ENCODE data around the gene SAP25.

Gene SAP25

GRCh38 chr7:100606313-100606712 lies 32.6 kb upstream of the SAP25 start:
- H3K4me2 ChIP-seq (ENCODE audit: low read length), result no peak overlapping the region
- no peaks in the 10 kb centered on the region for H3K27me3 ChIP-seq (ENCODE audit: control insufficient read depth, insufficient read depth, low read length)
- H3K9me3 ChIP-seq (replicated peaks; ENCODE audit: low read length), result no peaks in the 10 kb centered on the region

GRCh38 chr7:100604976-100605911 lies 31.5 kb upstream of the SAP25 start:
- no peaks in the 10 kb centered on the region for H3K9me3 ChIP-seq (replicated peaks; ENCODE audit: low read length)
- H3K9ac ChIP-seq (ENCODE audit: low read depth, low read length), result peak overlapping the region; percentile 82
- peaks cover 37% of the 10 kb centered on the region for H3K4me1 ChIP-seq (ENCODE audit: control insufficient read depth, insufficient read depth, low read length)
- H3K36me3 ChIP-seq (ENCODE audit: insufficient read depth, low read length), result peaks cover 3% of the 10 kb centered on the region
- H3K4me3 ChIP-seq (ENCODE audit: low read length), result peak overlapping the region; percentile 95
- H3K4me2 ChIP-seq (ENCODE audit: low read length), result peak overlapping the region; percentile 99
- H3K27me3 ChIP-seq (ENCODE audit: control insufficient read depth, insufficient read depth, low read length), result no peaks in the 10 kb centered on the region

More at GRCh38 chr7:100606313-100606712, 32.6 kb upstream of the SAP25 start:
- Histone ChIP-seq H3K36me3 (ENCODE audit: insufficient read depth, low read length) (peaks cover 3% of the 10 kb centered on the region), H3K4me3 (ENCODE audit: low read length) (no peak overlapping the region), H3K4me1 (ENCODE audit: control insufficient read depth, insufficient read depth, low read length) (peaks cover 37% of the 10 kb centered on the region), H3K9ac (ENCODE audit: low read depth, low read length) (no peak overlapping the region)

GRCh38 chr7:100604028-100604975 lies 30.6 kb upstream of the SAP25 start:
- H3K36me3 ChIP-seq (ENCODE audit: insufficient read depth, low read length), result peaks cover 3% of the 10 kb centered on the region
- H3K9me3 ChIP-seq (replicated peaks; ENCODE audit: low read length), result no peaks in the 10 kb centered on the region
- H3K27me3 ChIP-seq (ENCODE audit: control insufficient read depth, insufficient read depth, low read length), result no peaks in the 10 kb centered on the region
- H3K4me1 ChIP-seq (ENCODE audit: control insufficient read depth, insufficient read depth, low read length), result peaks cover 37% of the 10 kb centered on the region
- peak overlapping the region; percentile 95 for H3K4me3 ChIP-seq (ENCODE audit: low read length)
- peak overlapping the region; percentile 82 for H3K9ac ChIP-seq (ENCODE audit: low read depth, low read length)
- H3K4me2 ChIP-seq (ENCODE audit: low read length), result peak overlapping the region; percentile 99

- Histone ChIP-seq H3K36me3 (ENCODE audit: insufficient read depth, low read length) (peaks cover 3% of the 10 kb centered on the region), H3K4me3 (ENCODE audit: low read length) (peak overlapping the region; percentile 95), H3K4me1 (ENCODE audit: control insufficient read depth, insufficient read depth, low read length) (peaks cover 37% of the 10 kb centered on the region), H3K27me3 (ENCODE audit: control insufficient read depth, insufficient read depth, low read length) (no peaks in the 10 kb centered on the region), H3K9ac (ENCODE audit: low read depth, low read length) (peak overlapping the region; percentile 65), H3K4me2 (ENCODE audit: low read length) (peak overlapping the region; percentile 99), H3K9me3 (replicated peaks; ENCODE audit: low read length) (no peaks in the 10 kb centered on the region)
Observed at GRCh38 chr7:100603726-100604027, 30.0 kb upstream of the SAP25 start.

GRCh38 chr7:100602889-100603725 lies 29.4 kb upstream of the SAP25 start:
- peak overlapping the region; percentile 65 for H3K9ac ChIP-seq (ENCODE audit: low read depth, low read length)
- H3K4me1 ChIP-seq (ENCODE audit: control insufficient read depth, insufficient read depth, low read length), result peaks cover 37% of the 10 kb centered on the region
- H3K4me3 ChIP-seq (ENCODE audit: low read length), result peak overlapping the region; percentile 95
- H3K9me3 ChIP-seq (replicated peaks; ENCODE audit: low read length), result no peaks in the 10 kb centered on the region
- H3K4me2 ChIP-seq (ENCODE audit: low read length), result peak overlapping the region; percentile 99
- peaks cover 3% of the 10 kb centered on the region for H3K36me3 ChIP-seq (ENCODE audit: insufficient read depth, low read length)
- H3K27me3 ChIP-seq (ENCODE audit: control insufficient read depth, insufficient read depth, low read length), result no peaks in the 10 kb centered on the region

GRCh38 chr7:100600730-100601038 lies 27.0 kb upstream of the SAP25 start:
- H3K27me3 ChIP-seq (ENCODE audit: control insufficient read depth, insufficient read depth, low read length), result no peaks in the 10 kb centered on the region
- H3K4me3 ChIP-seq (ENCODE audit: low read length), result no peak overlapping the region
- no peak overlapping the region for H3K4me2 ChIP-seq (ENCODE audit: low read length)
- peaks cover 30% of the 10 kb centered on the region for H3K4me1 ChIP-seq (ENCODE audit: control insufficient read depth, insufficient read depth, low read length)
- no peak overlapping the region for H3K9ac ChIP-seq (ENCODE audit: low read depth, low read length)
- H3K36me3 ChIP-seq (ENCODE audit: insufficient read depth, low read length), result no peaks in the 10 kb centered on the region
- H3K9me3 ChIP-seq (replicated peaks; ENCODE audit: low read length), result no peaks in the 10 kb centered on the region

GRCh38 chr7:100599911-100600729 lies 26.4 kb upstream of the SAP25 start:
- H3K9me3 ChIP-seq (replicated peaks; ENCODE audit: low read length), result no peaks in the 10 kb centered on the region
- peaks cover 27% of the 10 kb centered on the region for H3K4me1 ChIP-seq (ENCODE audit: control insufficient read depth, insufficient read depth, low read length)
- no peaks in the 10 kb centered on the region for H3K36me3 ChIP-seq (ENCODE audit: insufficient read depth, low read length)
- H3K4me2 ChIP-seq (ENCODE audit: low read length), result no peak overlapping the region
- no peak overlapping the region for H3K4me3 ChIP-seq (ENCODE audit: low read length)
- no peaks in the 10 kb centered on the region for H3K27me3 ChIP-seq (ENCODE audit: control insufficient read depth, insufficient read depth, low read length)
- H3K9ac ChIP-seq (ENCODE audit: low read depth, low read length), result no peak overlapping the region

GRCh38 chr7:100598425-100598824 lies 24.7 kb upstream of the SAP25 start:
- Histone ChIP-seq H3K27me3 (ENCODE audit: control insufficient read depth, insufficient read depth, low read length) (no peaks in the 10 kb centered on the region), H3K9ac (ENCODE audit: low read depth, low read length) (no peak overlapping the region), H3K9me3 (replicated peaks; ENCODE audit: low read length) (no peaks in the 10 kb centered on the region), H3K4me2 (ENCODE audit: low read length) (no peak overlapping the region), H3K4me1 (ENCODE audit: control insufficient read depth, insufficient read depth, low read length) (peaks cover 20% of the 10 kb centered on the region), H3K36me3 (ENCODE audit: insufficient read depth, low read length) (no peaks in the 10 kb centered on the region), H3K4me3 (ENCODE audit: low read length) (no peak overlapping the region)

GRCh38 chr7:100595188-100595587 lies 21.5 kb upstream of the SAP25 start:
- Histone ChIP-seq H3K9ac (ENCODE audit: low read depth, low read length) (no peak overlapping the region), H3K4me3 (ENCODE audit: low read length) (no peak overlapping the region), H3K27me3 (ENCODE audit: control insufficient read depth, insufficient read depth, low read length) (peaks cover 5% of the 10 kb centered on the region), H3K4me2 (ENCODE audit: low read length) (no peak overlapping the region), H3K4me1 (ENCODE audit: control insufficient read depth, insufficient read depth, low read length) (no peaks in the 10 kb centered on the region), H3K9me3 (replicated peaks; ENCODE audit: low read length) (no peaks in the 10 kb centered on the region), H3K36me3 (ENCODE audit: insufficient read depth, low read length) (no peaks in the 10 kb centered on the region)

- Histone ChIP-seq H3K4me1 (ENCODE audit: control insufficient read depth, insufficient read depth, low read length) (no peaks in the 10 kb centered on the region), H3K4me3 (ENCODE audit: low read length) (no peak overlapping the region), H3K4me2 (ENCODE audit: low read length) (no peak overlapping the region), H3K27me3 (ENCODE audit: control insufficient read depth, insufficient read depth, low read length) (peaks cover 6% of the 10 kb centered on the region), H3K9me3 (replicated peaks; ENCODE audit: low read length) (no peaks in the 10 kb centered on the region), H3K9ac (ENCODE audit: low read depth, low read length) (no peak overlapping the region), H3K36me3 (ENCODE audit: insufficient read depth, low read length) (no peaks in the 10 kb centered on the region)
Observed at GRCh38 chr7:100591596-100591995, 17.9 kb upstream of the SAP25 start.
